Endothelial cell of umbilical vein (primary cell): Measurements from ENCODE around the gene UHRF1.

Experiments
- CTCF ChIP-seq, 2 donors: IDR thresholded peaks; 1 replicate in 1 of 2; 2 replicates in 1 of 2; pipeline ENCODE4 v1.5.1; 2011; ENCODE audit warnings: low read length in 2 of 2, mild to moderate bottlenecking in 2 of 2, moderate library complexity in 2 of 2, control low read depth in 1 of 2, inconsistent platforms in 1 of 2, low read depth in 1 of 2; ENCODE audit not compliant: insufficient read depth in 1 of 2; ENCODE audit errors: extremely low read depth in 1 of 2
- EZH2 ChIP-seq: IDR thresholded peaks from 2 replicates; pipeline ENCODE4 v1.6.1; 2012; ENCODE audit warnings: borderline replicate concordance, low read depth, mild to moderate bottlenecking, moderate library complexity, low read length, inconsistent platforms; ENCODE audit not compliant: severe bottlenecking
- FOS ChIP-seq: IDR thresholded peaks from 2 replicates; pipeline ENCODE4 v1.6.1; 2011; ENCODE audit warnings: mild to moderate bottlenecking, low read length, moderate library complexity, borderline replicate concordance; ENCODE audit not compliant: insufficient read depth
- GATA2 ChIP-seq: IDR thresholded peaks from 2 replicates; pipeline ENCODE4 v1.7.0; 2011; ENCODE audit warnings: low read depth, mild to moderate bottlenecking, moderate library complexity, mixed read lengths, low read length; ENCODE audit not compliant: insufficient read length, insufficient read depth
- JUN ChIP-seq: IDR thresholded peaks from 2 replicates; pipeline ENCODE4 v1.6.1; 2011; ENCODE audit warnings: borderline replicate concordance, low read depth; ENCODE audit not compliant: insufficient read length, insufficient read depth
- MAX ChIP-seq: IDR thresholded peaks from 2 replicates; pipeline ENCODE4 v1.6.1; 2011; ENCODE audit not compliant: insufficient read depth, insufficient read length
- MYC ChIP-seq: IDR thresholded peaks from one replicate; pipeline ENCODE4 v1.6.1; 2011; ENCODE audit warnings: mild to moderate bottlenecking, low read depth, low read length
- POLR2A ChIP-seq: IDR thresholded peaks from 2 replicates; pipeline ENCODE4 v1.6.1; 2012; ENCODE audit warnings: low read depth, mild to moderate bottlenecking, control low read depth, low read length
- POLR2AphosphoS5 ChIP-seq: IDR thresholded peaks from 2 replicates; pipeline ENCODE4 v1.6.1; 2012; ENCODE audit warnings: low read depth, mild to moderate bottlenecking, control low read depth, low read length, moderate library complexity; ENCODE audit not compliant: insufficient read depth

GRCh38 chr19:4984438-4984990 is 75.2 kb downstream of the UHRF1 start:
- no peak for TF ChIP-seq MYC
- no peak for TF ChIP-seq CTCF (IDR thresholded peaks at IDR 0.05; ENCODE audit: extremely low read depth in 1 of 2, insufficient read depth in 1 of 2, low read depth in 1 of 2, low read length in 2 of 2)
- TF ChIP-seq MAX: no peak
- no peak for TF ChIP-seq POLR2AphosphoS5
- TF ChIP-seq POLR2A: no peak
- TF ChIP-seq EZH2: no peak
- TF ChIP-seq FOS: no peak
- TF ChIP-seq JUN: no peak
- TF ChIP-seq GATA2: no peak
